ENCODE measurements around the gene ERVW-1.

Gene ERVW-1

GRCh38 chr7:92422926-92423325, 54.8 kb downstream of the ERVW-1 start:
- no peak for DNase-seq

- DNase-seq: no peak
Observed at GRCh38 chr7:92421676-92422435, 55.9 kb downstream of the ERVW-1 start.

All from NCI-H446 treated with DMSO at 0.1 percent for 48 hours (cell line).